Activated CD4-positive, alpha-beta T cell treated with anti-CD3 and anti-CD28 coated beads, Interleukin-2, amount 50 U/mL, for 48 hours (primary cell): Measurements from ENCODE around the gene MFSD2A.
"Not testable (repeated sequence)": the region's sequence is repeated elsewhere in the genome, so short reads cannot be mapped to it uniquely, and the experiment has no call there.

ENCODE experiments used
- DNase-seq, 2 experiments: peaks; one replicate each; pipeline ENCODE4 v3.0.0-alpha.2; 2020

The MFSD2A gene

GRCh38 chr1:40007481-40008034, 52.6 kb downstream of the MFSD2A start:
- DNase-seq: not testable (repeated sequence)

GRCh38 chr1:40011198-40011597, 56.3 kb downstream of the MFSD2A start:
- DNase-seq: no peak

- no peak for DNase-seq
Observed at GRCh38 chr1:40014253-40014706, 59.3 kb downstream of the MFSD2A start.

- no peak for DNase-seq
Observed at GRCh38 chr1:40014812-40015594, 60.1 kb downstream of the MFSD2A start.

- DNase-seq: no peak
Observed at GRCh38 chr1:40017951-40018575, 63.1 kb downstream of the MFSD2A start.
